HG03378 (cell line): ENCODE data around the gene ACP7.
"Not testable (repeated sequence)": the region's sequence is repeated elsewhere in the genome, so short reads cannot be mapped to it uniquely, and the experiment has no call there.

ENCODE experiments used
- ATAC-seq: cut with Tn5 transposase; IDR thresholded peaks from one replicate; pipeline ENCODE4 v1.9.1; 2021; ENCODE audit warnings: mild to moderate bottlenecking, moderate library complexity; ENCODE audit not compliant: unreplicated experiment

The ACP7 gene

GRCh38 chr19:39106194-39106593, 22.0 kb downstream of the ACP7 start:
- no peak for ATAC-seq

GRCh38 chr19:39109641-39110040, 25.5 kb downstream of the ACP7 start:
- ATAC-seq = no peak

GRCh38 chr19:39110263-39110967, 26.2 kb downstream of the ACP7 start:
- ATAC-seq = no peak

- ATAC-seq = no peak
Measured at GRCh38 chr19:39111593-39112199, 27.5 kb downstream of the ACP7 start.

- no peak for ATAC-seq
Measured at GRCh38 chr19:39112338-39112890, 28.2 kb downstream of the ACP7 start.

- ATAC-seq = no peak
Measured at GRCh38 chr19:39113199-39113598, 29.0 kb downstream of the ACP7 start.

- ATAC-seq = no peak
Measured at GRCh38 chr19:39115105-39115847, 31.1 kb downstream of the ACP7 start.

- not testable (repeated sequence) for ATAC-seq
Measured at GRCh38 chr19:39117023-39117422, 32.9 kb downstream of the ACP7 start.

GRCh38 chr19:39119830-39120229, 35.7 kb downstream of the ACP7 start:
- ATAC-seq = no peak

- ATAC-seq = no peak
Measured at GRCh38 chr19:39122934-39123731, 39.0 kb downstream of the ACP7 start.

GRCh38 chr19:39124136-39124764, 40.1 kb downstream of the ACP7 start:
- ATAC-seq = no peak

GRCh38 chr19:39125199-39125553, 41.0 kb downstream of the ACP7 start:
- ATAC-seq = no peak

- peak; percentile 60 for ATAC-seq
Measured at GRCh38 chr19:39125554-39126311, 41.6 kb downstream of the ACP7 start, which contains the start of gene PAK4. PAK4 (plus strand) TSS chr19:39125786; CDS start chr19:39169554, 43,768 bp downstream.

GRCh38 chr19:39126312-39127187, 42.4 kb downstream of the ACP7 start:
- ATAC-seq = no peak

GRCh38 chr19:39127812-39128515, 43.8 kb downstream of the ACP7 start:
- no peak for ATAC-seq

GRCh38 chr19:39128516-39129079, 44.4 kb downstream of the ACP7 start:
- ATAC-seq = no peak

- no peak for ATAC-seq
Measured at GRCh38 chr19:39129116-39129515, 44.9 kb downstream of the ACP7 start.
